ENCODE results near the gene NKAIN2.

GRCh38 chr6:124670801-124671200 is 867.1 kb downstream of the NKAIN2 start:
- TF ChIP-seq CTCF (IDR thresholded peaks at IDR 0.05; ENCODE audit: low read depth, low read length), result no peak
- TF ChIP-seq MAX (IDR thresholded peaks at IDR 0.05; ENCODE audit: low read depth, low read length), result no peak
- no peak for TF ChIP-seq POLR2A (IDR thresholded peaks at IDR 0.05; ENCODE audit: extremely low read depth, insufficient read length)
